ENCODE results near the gene PHETA1.
"Not testable (repeated sequence)": the region's sequence is repeated elsewhere in the genome, so short reads cannot be mapped to it uniquely, and the experiment has no call there.

The PHETA1 gene

DNA sequence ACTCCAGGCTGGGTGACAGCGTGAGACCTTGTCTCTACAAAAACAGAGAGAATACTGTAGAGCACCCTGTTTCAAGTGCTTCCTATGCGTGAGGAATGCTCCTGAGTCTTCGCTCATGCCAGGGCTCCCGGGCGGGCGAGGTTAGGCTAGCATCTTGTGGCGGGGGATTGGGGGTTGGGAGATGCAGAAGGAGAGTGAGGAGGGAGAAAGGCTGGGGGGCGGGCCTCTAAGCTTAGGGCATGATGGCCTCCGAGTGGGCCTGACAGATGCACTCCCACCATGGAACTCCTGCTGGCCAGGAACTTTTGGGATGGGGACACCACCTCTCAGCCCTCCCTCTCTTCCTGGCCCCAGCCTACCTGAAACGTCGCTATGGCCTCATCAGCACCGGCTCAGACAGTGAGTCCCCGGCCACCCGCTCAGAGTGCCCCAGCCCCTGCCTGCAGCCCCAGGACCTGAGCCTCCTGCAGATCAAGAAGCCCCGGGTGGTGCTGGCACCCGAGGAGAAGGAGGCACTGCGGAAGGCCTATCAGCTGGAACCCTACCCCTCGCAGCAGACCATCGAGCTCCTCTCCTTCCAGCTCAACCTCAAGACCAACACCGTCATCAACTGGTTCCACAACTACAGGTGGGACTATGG, 27.3 kb downstream of the PHETA1 start:
- H3K36me3 ChIP-seq (ENCODE audit: insufficient read depth, low read length) = no peaks in the 10 kb centered on the region
- peaks cover 17% of the 10 kb centered on the region for H3K27me3 ChIP-seq (ENCODE audit: control insufficient read depth, insufficient read depth, low read length)
- H3K4me2 ChIP-seq (ENCODE audit: low read length) = no peak overlapping the region
- H3K4me1 ChIP-seq (ENCODE audit: control insufficient read depth, insufficient read depth, low read length) = no peaks in the 10 kb centered on the region
- H3K9me3 ChIP-seq (replicated peaks; ENCODE audit: low read length) = no peaks in the 10 kb centered on the region
- no peak overlapping the region for H3K9ac ChIP-seq (ENCODE audit: low read depth, low read length)
- H3K4me3 ChIP-seq (ENCODE audit: low read length) = no peak overlapping the region

DNA sequence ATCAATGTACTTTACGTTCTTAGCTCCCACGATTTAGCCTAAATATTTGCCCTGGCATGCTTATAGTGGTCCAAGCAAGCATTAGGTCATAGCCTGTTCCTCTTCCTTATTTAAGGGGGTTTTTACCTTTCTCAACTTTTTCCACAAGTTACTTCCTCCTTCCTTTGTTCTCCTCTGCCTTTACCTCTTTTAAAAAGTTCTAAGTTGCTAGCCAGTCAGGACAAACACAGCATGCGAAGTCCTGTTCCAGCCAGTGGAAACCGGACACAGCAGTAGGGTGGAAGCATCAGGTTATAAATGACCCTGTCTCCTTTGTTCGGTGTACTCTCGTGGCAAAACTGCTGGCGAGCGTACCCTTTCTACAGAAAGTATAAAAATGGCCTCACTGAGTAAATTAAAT, 28.2 kb downstream of the PHETA1 start:
- peaks cover 17% of the 10 kb centered on the region for H3K27me3 ChIP-seq (ENCODE audit: control insufficient read depth, insufficient read depth, low read length)
- H3K9ac ChIP-seq (ENCODE audit: low read depth, low read length); H3K9me3 ChIP-seq (replicated peaks; ENCODE audit: low read length); H3K4me1 ChIP-seq (ENCODE audit: control insufficient read depth, insufficient read depth, low read length); H3K4me3 ChIP-seq (ENCODE audit: low read length); H3K4me2 ChIP-seq (ENCODE audit: low read length); H3K36me3 ChIP-seq (ENCODE audit: insufficient read depth, low read length): not testable (repeated sequence)

DNA sequence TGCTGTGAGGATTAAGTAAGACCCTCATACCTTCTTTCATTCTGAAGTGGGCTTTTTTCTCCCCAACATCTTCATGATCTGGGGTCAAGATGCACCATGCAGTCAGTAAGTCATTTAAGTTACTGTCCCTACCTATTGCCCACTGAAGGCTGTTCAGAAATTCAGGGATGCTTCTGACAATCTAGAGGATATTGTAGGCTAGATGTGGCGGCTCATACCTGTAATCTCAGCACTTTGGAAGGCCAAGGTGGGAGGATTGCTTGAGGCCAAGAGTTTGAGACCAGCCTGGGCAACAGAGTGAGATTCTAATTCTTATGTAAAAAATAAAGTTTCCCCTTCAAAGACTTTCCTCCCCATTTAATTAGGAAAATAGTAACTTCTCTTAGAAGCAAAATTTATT, 28.7 kb downstream of the PHETA1 start:
- Histone ChIP-seq H3K4me3 (ENCODE audit: low read length) (no peak overlapping the region), H3K9ac (ENCODE audit: low read depth, low read length) (no peak overlapping the region), H3K4me1 (ENCODE audit: control insufficient read depth, insufficient read depth, low read length) (no peaks in the 10 kb centered on the region)

DNA sequence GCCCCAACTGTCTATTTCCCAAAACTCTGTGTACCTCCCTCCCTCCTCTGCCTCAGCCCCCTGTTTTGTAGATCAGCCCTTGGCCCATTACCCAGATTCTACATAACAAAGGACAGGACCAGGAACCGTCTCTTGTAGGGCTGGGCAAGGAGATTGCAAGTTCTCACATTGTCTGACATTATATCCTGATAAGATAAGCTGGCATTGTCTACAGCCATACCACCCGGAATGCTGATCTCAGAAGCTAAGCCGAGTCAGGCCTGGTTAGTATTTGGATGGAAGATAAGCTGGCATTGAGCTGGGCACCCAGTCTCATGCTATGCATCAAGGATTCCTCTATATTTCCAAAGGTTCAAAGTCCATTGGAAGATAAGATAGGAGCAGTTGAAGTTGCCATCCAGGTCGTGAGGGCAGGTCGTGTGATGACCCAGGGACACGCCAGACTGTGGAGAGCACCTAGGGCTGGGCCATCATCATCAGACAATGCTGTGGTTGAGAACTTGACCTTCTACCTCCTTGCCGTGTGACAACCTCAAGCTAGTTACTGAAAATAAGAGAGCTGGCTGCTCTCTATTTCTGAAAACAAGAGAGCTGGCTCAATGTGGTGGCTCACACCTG, 29.5 kb downstream of the PHETA1 start:
- Histone ChIP-seq H3K27me3 (ENCODE audit: control insufficient read depth, insufficient read depth, low read length) (peaks cover 17% of the 10 kb centered on the region), H3K4me3 (ENCODE audit: low read length) (no peak overlapping the region), H3K4me1 (ENCODE audit: control insufficient read depth, insufficient read depth, low read length) (no peaks in the 10 kb centered on the region), H3K4me2 (ENCODE audit: low read length) (no peak overlapping the region), H3K9me3 (replicated peaks; ENCODE audit: low read length) (no peaks in the 10 kb centered on the region), H3K36me3 (ENCODE audit: insufficient read depth, low read length) (no peaks in the 10 kb centered on the region), H3K9ac (ENCODE audit: low read depth, low read length) (no peak overlapping the region)

More for the DNA sequence above, 28.7 kb downstream of the PHETA1 start:
- no peak overlapping the region for H3K4me2 ChIP-seq (ENCODE audit: low read length)
- no peaks in the 10 kb centered on the region for H3K36me3 ChIP-seq (ENCODE audit: insufficient read depth, low read length)
- H3K9me3 ChIP-seq (replicated peaks; ENCODE audit: low read length) = no peaks in the 10 kb centered on the region
- peaks cover 17% of the 10 kb centered on the region for H3K27me3 ChIP-seq (ENCODE audit: control insufficient read depth, insufficient read depth, low read length)

DNA sequence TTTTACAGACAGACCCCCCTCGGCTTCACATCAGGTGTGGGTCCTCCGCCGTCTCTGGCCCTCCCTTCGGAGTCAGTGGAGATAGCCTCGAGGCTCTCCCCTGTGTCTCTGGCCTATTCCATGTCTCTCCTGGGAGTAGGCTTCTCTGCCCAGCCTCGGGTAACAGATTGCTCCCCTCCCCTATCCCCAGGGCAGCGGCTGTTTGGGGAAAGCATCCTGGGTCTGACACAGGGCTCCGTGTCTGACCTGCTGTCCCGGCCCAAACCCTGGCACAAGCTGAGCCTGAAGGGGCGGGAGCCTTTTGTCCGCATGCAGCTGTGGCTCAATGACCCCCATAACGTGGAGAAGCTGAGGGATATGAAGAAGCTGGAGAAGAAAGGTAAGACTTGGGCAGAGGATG, 30.8 kb downstream of the PHETA1 start:
- Histone ChIP-seq H3K27me3 (ENCODE audit: control insufficient read depth, insufficient read depth, low read length) (peaks cover 26% of the 10 kb centered on the region), H3K4me1 (ENCODE audit: control insufficient read depth, insufficient read depth, low read length) (no peaks in the 10 kb centered on the region), H3K4me3 (ENCODE audit: low read length) (no peak overlapping the region), H3K36me3 (ENCODE audit: insufficient read depth, low read length) (no peaks in the 10 kb centered on the region), H3K4me2 (ENCODE audit: low read length) (no peak overlapping the region), H3K9ac (ENCODE audit: low read depth, low read length) (no peak overlapping the region), H3K9me3 (replicated peaks; ENCODE audit: low read length) (no peaks in the 10 kb centered on the region)

DNA sequence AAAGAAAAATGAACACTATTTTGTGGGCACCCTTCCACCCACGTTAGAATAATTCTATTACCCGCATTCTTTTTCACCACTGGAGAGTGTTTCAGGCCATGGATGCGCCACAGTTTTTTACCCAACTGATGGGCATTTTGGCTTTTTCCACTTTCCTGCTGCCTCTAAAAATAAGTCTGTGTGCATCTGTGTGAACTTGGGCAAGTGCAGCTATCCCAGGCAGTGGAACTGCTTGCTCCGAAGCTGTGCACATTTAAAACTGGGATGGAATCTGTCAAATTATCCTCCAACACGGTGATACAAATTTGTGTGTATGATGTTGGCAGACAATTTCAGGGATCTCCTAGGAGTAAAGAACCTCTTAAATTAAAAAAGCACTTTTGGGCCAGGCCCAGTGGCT, 31.5 kb downstream of the PHETA1 start:
- Histone ChIP-seq H3K36me3 (ENCODE audit: insufficient read depth, low read length) (no peaks in the 10 kb centered on the region), H3K4me2 (ENCODE audit: low read length) (no peak overlapping the region), H3K4me3 (ENCODE audit: low read length) (no peak overlapping the region), H3K9ac (ENCODE audit: low read depth, low read length) (no peak overlapping the region), H3K4me1 (ENCODE audit: control insufficient read depth, insufficient read depth, low read length) (no peaks in the 10 kb centered on the region), H3K9me3 (replicated peaks; ENCODE audit: low read length) (no peaks in the 10 kb centered on the region), H3K27me3 (ENCODE audit: control insufficient read depth, insufficient read depth, low read length) (peaks cover 30% of the 10 kb centered on the region)

DNA sequence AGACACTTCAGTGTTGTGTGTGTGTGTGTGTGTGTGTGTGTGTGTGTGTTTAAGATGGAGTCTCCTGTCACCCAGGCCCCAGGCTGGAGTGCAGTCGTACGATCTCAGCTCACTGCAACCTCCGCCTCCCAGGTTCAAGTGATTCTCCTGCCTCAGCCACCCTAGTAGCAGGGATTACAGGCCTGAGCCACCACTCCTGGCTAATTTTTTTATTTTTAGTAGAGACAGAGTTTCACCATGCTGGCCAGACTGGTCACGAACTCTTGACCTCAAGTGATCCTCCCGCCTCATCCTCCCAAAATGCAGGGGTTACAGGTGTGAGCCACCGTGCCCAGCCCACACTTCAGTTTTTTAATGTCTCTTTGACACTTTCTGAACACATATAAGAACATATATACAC, 32.5 kb downstream of the PHETA1 start:
- not testable (repeated sequence) for H3K36me3 ChIP-seq (ENCODE audit: insufficient read depth, low read length); H3K9ac ChIP-seq (ENCODE audit: low read depth, low read length); H3K4me1 ChIP-seq (ENCODE audit: control insufficient read depth, insufficient read depth, low read length); H3K9me3 ChIP-seq (replicated peaks; ENCODE audit: low read length); H3K4me2 ChIP-seq (ENCODE audit: low read length); H3K4me3 ChIP-seq (ENCODE audit: low read length)
- H3K27me3 ChIP-seq (ENCODE audit: control insufficient read depth, insufficient read depth, low read length) = peaks cover 32% of the 10 kb centered on the region

DNA sequence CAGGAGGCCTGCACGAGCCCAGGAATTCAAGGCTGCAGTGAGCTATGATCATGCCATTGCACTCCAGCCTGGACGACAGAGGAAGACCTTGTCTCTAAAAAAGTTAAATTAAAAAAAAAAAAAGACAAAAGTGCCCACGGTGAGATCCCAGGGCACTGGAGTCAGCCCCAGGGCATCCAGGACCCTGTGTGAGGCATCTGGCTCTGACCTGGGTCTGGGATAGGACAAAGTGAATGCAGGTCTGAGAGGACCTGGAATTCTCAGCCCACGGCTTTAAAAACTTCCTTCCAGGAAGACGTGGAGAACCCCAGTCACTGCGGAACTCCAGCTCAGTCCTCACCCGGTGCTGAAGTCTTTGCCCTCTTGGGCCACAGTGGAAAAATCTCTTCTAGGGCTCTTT, 33.1 kb downstream of the PHETA1 start:
- H3K9ac ChIP-seq (ENCODE audit: low read depth, low read length) = no peak overlapping the region
- no peaks in the 10 kb centered on the region for H3K9me3 ChIP-seq (replicated peaks; ENCODE audit: low read length)
- peaks cover 32% of the 10 kb centered on the region for H3K27me3 ChIP-seq (ENCODE audit: control insufficient read depth, insufficient read depth, low read length)
- no peaks in the 10 kb centered on the region for H3K36me3 ChIP-seq (ENCODE audit: insufficient read depth, low read length)
- H3K4me2 ChIP-seq (ENCODE audit: low read length) = no peak overlapping the region
- no peak overlapping the region for H3K4me3 ChIP-seq (ENCODE audit: low read length)
- no peaks in the 10 kb centered on the region for H3K4me1 ChIP-seq (ENCODE audit: control insufficient read depth, insufficient read depth, low read length)

DNA sequence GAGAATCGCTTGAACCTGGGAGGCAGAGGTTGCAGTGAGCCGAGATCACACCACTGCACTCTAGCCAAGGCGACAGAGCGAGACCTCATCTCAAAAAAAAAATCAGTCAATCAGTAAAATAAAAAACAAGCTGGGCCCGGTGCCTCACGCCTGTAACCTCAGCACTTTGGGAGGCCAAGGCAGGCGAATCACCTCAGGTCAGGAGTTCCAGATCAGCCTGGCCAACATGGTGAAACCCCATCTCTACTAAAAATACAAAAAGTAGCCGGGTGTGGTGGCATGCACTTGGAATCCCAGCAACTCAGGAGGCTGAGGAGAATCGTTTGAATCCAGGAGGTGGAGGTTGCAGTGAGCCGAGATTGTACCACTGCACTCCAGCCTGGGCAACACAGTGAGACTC, 33.6 kb downstream of the PHETA1 start:
- not testable (repeated sequence) for H3K9ac ChIP-seq (ENCODE audit: low read depth, low read length); H3K36me3 ChIP-seq (ENCODE audit: insufficient read depth, low read length); H3K4me3 ChIP-seq (ENCODE audit: low read length); H3K4me1 ChIP-seq (ENCODE audit: control insufficient read depth, insufficient read depth, low read length); H3K9me3 ChIP-seq (replicated peaks; ENCODE audit: low read length); H3K4me2 ChIP-seq (ENCODE audit: low read length)
- H3K27me3 ChIP-seq (ENCODE audit: control insufficient read depth, insufficient read depth, low read length) = peaks cover 32% of the 10 kb centered on the region

DNA sequence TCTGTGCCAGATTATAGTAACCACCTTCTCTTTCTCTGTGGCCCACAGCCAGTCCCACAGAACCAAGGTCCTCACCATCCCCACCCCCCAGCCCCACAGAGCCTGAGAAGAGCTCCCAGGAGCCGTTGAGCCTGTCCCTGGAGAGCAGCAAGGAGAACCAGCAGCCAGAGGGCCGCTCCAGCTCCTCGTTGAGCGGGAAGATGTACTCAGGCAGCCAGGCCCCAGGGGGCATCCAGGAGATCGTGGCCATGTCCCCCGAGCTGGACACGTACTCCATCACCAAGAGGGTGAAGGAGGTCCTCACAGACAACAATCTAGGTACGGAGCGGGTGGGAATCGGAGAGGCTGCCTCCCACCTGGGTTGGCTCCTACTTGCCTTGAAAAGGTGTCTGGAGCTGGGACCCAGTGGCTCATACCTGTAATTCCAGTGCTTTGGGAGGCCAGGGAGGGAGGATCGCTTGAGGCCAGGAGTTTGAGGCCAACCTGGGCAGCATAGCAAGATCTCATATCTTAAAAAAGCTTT, 34.4 kb downstream of the PHETA1 start:
- Histone ChIP-seq H3K4me2 (ENCODE audit: low read length) (no peak overlapping the region), H3K4me3 (ENCODE audit: low read length) (no peak overlapping the region), H3K9me3 (replicated peaks; ENCODE audit: low read length) (no peaks in the 10 kb centered on the region), H3K27me3 (ENCODE audit: control insufficient read depth, insufficient read depth, low read length) (peaks cover 35% of the 10 kb centered on the region), H3K36me3 (ENCODE audit: insufficient read depth, low read length) (no peaks in the 10 kb centered on the region), H3K4me1 (ENCODE audit: control insufficient read depth, insufficient read depth, low read length) (no peaks in the 10 kb centered on the region), H3K9ac (ENCODE audit: low read depth, low read length) (no peak overlapping the region)

DNA sequence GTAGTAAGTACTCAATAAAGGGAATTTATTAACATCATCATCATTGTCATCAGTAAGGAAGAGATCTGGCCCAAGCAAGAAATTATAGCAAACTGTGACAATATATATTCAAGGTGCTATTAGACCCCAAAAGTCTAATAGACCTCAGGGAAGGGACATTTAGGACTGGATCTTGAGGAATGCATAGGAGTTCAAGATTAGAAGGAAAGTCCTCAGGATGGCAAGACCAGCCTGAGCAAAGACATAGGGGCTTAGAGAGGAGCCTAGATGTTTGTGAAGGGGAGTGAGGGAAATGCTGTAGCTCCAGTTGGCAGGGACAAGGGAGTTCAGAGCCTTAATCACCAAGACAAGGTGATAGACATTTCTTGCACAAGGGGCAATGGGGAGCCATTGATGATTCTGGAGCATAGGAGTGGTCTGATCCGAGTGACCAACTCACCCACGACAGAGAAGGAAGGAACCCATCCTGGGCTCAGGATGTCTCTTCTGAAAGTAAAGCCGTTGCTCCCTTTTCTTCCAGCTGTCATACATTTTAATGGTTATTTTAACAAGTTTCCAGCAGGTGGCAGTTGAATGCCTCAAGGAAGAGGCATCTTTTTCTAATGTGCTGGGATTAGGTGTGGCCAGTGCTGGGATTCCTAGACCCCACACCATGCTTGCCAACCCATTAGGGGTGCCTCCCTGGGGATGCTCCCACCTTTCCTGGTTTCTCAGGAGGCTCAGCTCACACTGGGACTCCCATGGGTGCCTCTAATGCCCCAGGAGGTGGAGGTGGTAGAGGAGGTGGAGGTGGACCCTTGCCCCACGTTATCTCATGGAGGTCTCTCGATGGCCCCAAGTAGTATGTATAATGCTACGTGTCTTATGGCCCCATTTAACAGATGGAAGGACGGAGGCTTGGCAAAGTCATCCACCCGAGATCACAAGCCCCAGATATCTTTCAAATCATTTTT, 37.8 kb downstream of the PHETA1 start:
- H3K4me2 ChIP-seq (ENCODE audit: low read length) = no peak overlapping the region
- H3K4me3 ChIP-seq (ENCODE audit: low read length) = no peak overlapping the region
- H3K27me3 ChIP-seq (ENCODE audit: control insufficient read depth, insufficient read depth, low read length) = peaks cover 25% of the 10 kb centered on the region
- no peaks in the 10 kb centered on the region for H3K36me3 ChIP-seq (ENCODE audit: insufficient read depth, low read length)
- no peaks in the 10 kb centered on the region for H3K9me3 ChIP-seq (replicated peaks; ENCODE audit: low read length)
- no peaks in the 10 kb centered on the region for H3K4me1 ChIP-seq (ENCODE audit: control insufficient read depth, insufficient read depth, low read length)
- no peak overlapping the region for H3K9ac ChIP-seq (ENCODE audit: low read depth, low read length)

Measured in skeletal muscle satellite cell (primary cell).